GM12872 (cell line): ENCODE data around the gene GART.

Experiments
- CTCF ChIP-seq: IDR thresholded peaks from 3 replicates; pipeline ENCODE4 v1.5.1; 2011; ENCODE audit warnings: low read depth, mild to moderate bottlenecking, low read length, moderate library complexity; ENCODE audit not compliant: insufficient read depth

GART gene

GRCh38 chr21:33505833-33506232 lies 36.1 kb downstream of the GART start:
- no peak for TF ChIP-seq CTCF

GRCh38 chr21:33496345-33496744 lies 45.6 kb downstream of the GART start:
- TF ChIP-seq CTCF: no peak

- TF ChIP-seq CTCF: no peak
These were observed 46.2 kb downstream of the GART start for GRCh38 chr21:33495743-33496142.

GRCh38 chr21:33493756-33494155 lies 48.2 kb downstream of the GART start:
- no peak for TF ChIP-seq CTCF

- TF ChIP-seq CTCF: no peak
These were observed 49.3 kb downstream of the GART start for GRCh38 chr21:33492571-33492970.

- TF ChIP-seq CTCF: no peak
These were observed 50.4 kb downstream of the GART start, which contains the start of gene DNAJC28 for GRCh38 chr21:33491373-33492102. Gene DNAJC28, minus strand, starts transcription at chr21:33491716. Its CDS starts 2,323 bp downstream, at chr21:33489393.

GRCh38 chr21:33490991-33491372 lies 50.9 kb downstream of the GART start:
- no peak for TF ChIP-seq CTCF
